NCI-H2227 treated with DMSO at 0.1 percent for 48 hours (cell line): ENCODE results near the gene VWC2.

ENCODE experiments used
- DNase-seq: peaks from one replicate; lab custom pipeline; 2025; lab: John Stamatoyannopoulos, UW

VWC2 gene

DNA sequence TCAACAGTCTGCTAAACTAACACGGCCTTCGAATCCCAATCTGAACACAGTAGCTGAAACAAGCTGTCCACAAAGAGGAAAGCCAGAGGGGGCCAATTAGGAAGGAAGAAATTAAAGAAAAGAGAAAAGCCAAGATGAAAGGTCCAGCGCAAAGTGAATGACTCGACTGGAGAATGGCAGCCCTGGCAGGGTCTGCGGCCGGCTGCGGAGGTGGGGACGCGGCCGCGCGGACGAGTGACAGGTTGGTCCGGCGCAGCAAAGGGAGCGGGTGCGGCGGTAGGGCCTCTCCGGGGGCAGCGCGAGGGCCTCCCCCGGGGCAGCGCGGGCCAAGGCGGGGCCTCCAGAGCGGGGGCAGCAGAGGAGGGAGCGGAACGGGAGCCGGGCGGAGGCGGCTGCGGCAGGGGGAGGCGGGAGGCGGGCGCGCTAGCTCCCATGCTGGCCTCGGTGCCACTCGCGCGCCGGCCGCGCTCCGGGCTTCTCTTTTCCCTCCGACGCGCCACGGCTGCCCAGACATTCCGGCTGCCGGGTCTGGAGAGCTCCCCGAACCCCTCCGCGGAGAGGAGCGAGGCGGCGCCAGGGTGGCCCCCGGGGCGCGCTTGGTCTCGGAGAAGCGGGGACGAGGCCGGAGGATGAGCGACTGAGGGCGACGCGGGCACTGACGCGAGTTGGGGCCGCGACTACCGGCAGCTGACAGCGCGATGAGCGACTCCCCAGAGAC, at the start of gene VWC2:
VWC2 (plus strand) TSS at position 421 of the 718 bp plus-strand sequence. CDS start 1,798 bp downstream, outside the sequence.
- DNase-seq = no peak

- no peak for DNase-seq
These were observed 49.4 kb upstream of the VWC2 start for GRCh38 chr7:49724071-49724470.

DNA sequence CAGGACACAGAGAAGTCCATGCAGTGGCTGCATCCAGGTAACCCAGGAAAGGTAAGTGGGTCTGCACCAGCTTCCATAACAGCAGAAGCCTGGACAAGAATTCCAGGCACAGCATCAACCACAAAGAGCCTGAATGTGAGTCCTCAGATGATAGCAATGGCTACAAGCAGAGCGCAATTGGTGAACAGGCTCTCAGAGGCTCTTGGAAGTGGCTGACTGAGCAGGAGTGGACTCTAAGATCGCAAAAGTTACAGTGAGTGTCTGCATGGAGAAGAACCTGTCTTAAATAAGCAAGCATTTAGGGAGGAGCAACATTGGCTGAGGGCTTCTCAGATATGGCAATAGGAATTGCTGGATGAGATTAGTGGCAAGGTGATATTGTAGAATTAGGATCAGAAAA, 41.6 kb upstream of the VWC2 start:
- DNase-seq = no peak

DNA sequence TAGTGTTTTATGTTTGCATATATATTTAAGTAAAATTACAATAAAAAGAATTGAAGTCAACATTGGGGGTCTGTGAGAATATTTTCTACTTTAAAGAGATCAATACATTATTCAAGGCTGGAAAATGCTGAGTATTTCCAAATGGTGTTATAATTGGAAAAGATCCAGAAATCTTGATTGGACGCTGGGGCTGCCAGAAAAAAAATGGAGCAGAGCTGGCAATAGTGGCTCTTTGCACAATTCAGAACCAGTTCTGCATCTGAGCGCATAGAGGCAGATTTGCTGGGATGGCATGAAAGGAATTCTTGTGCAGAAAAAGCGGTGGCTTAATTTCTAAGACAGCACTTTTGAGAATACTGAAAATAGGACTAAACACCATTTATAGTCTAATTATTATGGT, 10.8 kb upstream of the VWC2 start:
- no peak for DNase-seq

DNA sequence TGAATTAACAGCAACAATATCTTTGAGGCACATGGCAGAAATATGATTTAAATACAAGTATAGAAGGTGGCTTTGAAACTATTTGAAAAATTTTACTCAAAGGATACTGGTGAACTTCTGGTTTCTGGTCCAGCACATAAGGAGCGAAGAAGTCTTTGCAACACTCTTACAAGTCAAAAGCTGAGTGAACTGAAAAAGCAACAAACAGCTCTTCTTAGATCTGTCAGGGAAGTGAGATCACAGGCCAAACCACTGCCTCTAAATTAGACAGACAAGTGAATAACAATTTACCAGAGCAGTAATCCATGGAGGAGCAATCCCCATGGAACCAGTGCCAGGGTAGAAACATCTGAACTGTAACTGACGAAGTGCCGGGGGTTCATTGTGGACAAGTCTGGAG, 9.6 kb upstream of the VWC2 start:
- DNase-seq = no peak

GRCh38 chr7:49766966-49767365, 6.5 kb upstream of the VWC2 start:
- no peak for DNase-seq

DNA sequence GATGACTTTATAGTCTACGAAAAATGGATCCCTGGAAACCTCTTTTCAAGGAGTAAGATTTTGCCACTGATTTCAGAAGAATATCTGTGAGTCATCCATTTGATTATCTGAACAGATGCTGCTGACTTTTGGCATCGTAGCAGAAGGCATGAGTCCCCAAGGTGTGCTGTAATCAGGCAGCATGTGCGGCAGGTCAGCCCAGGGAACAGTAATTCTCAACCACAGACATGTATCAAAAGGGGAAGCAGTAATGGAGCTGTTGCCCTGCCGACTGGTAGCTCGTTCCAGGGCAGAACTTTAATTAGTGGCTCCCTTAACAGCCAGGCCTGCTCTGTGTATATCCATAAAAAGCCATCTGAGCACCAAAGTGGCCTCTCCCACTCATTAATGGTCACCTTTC, 5.7 kb upstream of the VWC2 start:
- no peak for DNase-seq

GRCh38 chr7:49768254-49768653, 5.2 kb upstream of the VWC2 start:
- no peak for DNase-seq

DNA sequence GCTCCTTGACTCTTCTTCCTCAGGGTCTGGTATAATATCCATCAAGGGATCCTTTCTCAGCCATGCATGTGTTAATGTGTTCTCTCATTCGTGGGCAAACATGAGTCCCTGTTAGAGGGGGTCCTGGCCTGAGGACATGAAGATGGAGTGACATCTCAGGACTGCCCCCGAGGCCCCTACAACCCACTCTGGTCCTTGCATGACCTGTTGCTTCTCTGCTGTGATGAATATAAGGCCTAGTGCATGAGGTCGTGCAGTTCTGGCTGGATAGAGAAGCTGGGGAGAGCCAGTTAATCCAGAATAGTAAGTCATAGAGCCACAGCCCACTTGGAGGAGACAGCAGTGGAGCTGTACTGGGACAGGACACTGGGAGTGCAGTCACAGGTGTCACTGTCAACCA, 4.6 kb upstream of the VWC2 start:
- no peak for DNase-seq

DNA sequence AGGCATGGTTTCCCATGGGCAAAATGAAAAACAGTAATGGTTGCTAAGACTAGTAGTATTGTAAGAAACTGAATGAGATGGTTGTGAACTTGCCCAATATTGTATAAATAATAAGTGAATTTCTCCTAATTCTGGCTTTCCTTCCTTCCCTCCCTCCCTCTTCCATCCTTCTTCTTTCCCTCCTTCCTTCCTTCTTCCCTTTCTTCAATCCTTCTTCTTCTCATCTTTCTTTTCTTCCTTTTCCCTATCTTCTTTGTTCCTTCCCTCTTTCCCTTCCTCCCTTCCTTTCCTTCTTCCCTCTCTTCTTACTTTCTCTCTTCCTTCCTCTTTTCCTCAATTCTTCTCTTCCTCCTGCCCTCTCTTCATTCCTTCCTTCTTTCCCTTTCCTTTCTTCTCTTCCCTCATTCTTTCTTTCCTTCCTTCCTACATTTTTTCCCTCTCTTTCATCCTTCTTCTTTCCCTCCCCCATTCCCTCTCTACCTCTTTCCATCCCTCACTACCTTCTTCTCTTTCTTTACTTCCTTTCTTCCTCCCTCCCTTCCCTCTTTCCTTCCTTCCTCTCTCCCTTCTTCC, 4.1 kb upstream of the VWC2 start:
- DNase-seq = no peak

DNA sequence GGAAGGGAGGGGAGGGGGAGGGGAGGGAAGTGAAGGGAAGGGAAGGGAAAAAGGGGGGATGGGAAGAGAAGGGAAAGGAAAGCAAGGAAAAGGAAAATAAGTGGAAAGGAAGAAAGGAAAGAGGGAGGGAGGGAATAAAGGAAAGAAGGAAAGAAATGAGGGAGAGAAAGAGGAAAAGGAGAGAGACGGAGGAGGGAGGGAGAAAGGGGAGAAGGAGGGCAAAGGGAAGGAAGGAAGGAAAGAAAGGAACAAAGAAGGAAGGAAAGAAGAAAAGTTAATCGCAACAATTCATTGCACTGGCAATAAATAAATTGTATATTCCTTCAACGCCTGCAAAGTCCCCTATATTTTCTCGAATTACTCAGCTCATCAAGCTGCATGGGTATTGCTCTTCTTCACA, 2.6 kb upstream of the VWC2 start:
- no peak for DNase-seq

DNA sequence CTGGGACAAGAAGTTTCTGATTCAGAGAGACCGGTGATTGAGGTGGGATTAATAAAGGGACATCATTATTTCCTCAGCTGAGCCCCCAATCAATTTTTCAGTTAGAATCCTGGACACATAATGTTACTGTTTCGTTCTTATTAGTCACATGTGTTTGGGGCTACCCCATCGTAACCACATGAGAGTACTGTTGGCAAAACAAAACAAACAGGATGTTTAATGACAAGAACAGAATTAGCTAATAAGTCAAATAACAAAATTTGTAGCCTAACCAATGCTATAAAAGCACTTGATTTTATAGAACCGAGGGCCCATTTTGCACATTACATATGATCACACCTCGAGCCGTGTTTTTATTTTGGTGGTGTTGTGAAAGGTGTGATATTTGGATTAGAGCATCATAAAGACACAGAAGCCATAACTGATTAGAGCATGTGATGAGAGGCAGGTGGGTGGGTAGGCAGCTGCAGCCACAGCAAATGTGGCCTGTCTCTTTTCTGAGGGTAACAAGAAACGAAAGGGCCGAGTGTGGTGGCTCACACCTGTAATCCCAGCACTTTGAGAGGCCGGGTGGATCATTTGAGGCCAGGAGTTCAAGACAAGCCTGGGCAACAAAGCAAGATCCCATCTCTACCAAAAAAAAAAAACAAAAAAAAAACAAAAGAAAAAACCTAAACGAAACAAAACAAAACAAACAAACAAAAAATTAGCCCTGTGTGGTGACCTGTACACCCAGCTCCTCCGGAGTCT, 1.8 kb upstream of the VWC2 start:
- DNase-seq = no peak

- no peak for DNase-seq
These were observed 571 bp upstream of the VWC2 start for GRCh38 chr7:49772916-49773217.

- DNase-seq = no peak
These were observed 559 bp downstream of the VWC2 start for GRCh38 chr7:49773936-49774458.

DNA sequence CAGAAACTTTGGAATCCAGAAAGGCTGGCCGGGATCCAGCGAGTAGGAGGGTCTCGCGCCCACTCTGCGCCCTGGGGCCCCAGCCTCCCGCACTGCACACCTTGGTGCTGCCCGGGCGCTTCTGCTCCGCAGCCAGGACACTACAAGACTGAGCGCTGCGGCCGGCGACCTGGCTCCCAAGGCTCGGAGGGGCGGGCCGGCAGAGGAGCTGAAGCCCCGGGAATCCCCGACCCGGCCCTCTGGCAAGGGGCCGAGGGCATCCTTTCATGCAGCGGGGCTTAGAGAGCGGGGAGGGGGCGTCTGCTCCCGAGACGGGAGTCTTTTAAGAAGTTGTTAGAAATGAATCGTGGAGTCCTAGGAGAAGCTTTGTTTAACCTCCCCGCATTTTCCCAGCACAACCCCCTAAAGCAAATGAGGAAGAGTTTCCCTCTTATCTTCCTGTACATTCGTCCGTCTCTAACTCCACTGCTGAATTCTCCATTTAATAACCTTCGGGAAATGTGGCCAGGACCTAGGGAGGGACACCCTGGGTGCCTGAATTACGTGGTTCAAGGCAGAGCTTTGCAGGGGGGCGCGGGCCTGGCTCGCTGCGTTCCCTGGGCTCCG, 1.1 kb downstream of the VWC2 start:
- DNase-seq = no peak

GRCh38 chr7:49775065-49775948, 1.9 kb downstream of the VWC2 start:
- no peak for DNase-seq

DNA sequence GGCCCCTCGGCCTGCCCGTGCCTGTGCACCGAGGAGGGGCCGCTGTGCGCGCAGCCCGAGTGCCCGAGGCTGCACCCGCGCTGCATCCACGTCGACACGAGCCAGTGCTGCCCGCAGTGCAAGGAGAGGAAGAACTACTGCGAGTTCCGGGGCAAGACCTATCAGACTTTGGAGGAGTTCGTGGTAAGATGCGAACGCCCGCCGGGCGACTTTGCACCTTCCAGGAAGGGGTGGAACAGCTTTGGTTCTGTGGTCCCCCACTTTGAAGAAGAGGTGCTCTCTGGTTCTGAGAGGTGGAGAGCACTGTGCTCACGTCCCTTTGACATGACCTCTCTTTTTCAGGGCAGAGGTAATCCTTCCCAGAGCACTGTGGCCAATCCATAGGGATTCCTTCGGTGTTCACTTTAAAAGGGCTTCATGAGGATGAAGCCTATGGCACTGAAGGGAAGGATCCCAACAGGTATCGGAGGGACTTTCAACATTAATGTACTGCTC, 2.6 kb downstream of the VWC2 start:
- DNase-seq = no peak

GRCh38 chr7:49776994-49777393, 3.6 kb downstream of the VWC2 start:
- DNase-seq = no peak

- DNase-seq = no peak
These were observed 5.4 kb downstream of the VWC2 start for GRCh38 chr7:49778731-49779270.

DNA sequence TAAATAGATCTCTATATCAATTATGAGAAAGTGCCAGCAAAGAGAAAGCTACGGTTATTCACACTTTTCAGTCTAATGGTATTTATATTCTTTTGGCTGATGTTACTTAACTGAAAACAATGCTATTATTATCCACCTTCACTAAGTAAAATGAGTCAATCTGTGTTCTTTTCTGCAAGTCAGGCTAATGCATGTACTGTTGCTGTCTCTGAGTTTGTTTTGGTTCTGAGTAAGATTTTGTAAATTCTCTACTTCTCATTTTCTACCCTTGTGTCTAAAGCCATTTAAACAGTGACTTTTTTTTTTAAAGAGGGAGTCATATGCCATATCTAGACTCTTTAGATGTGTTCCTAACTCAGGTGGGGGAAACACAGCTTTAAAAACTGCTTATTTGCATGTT, 7.5 kb downstream of the VWC2 start:
- no peak for DNase-seq

- no peak for DNase-seq
These were observed 8.6 kb downstream of the VWC2 start for GRCh38 chr7:49781996-49782395.
